KMS-11 (cell line): Measurements from ENCODE around the gene C6orf141.

Experiments used
- H2AFZ ChIP-seq: fragments of 200-600 bp; sonication (generic); 2 replicates; pipeline ENCODE4 v1.6.1; 2016; ENCODE audit warnings: antibody characterized with exemption, mixed run types, low read depth
- H3K27ac ChIP-seq: fragments of 200-600 bp; sonication (generic); 2 replicates; pipeline ENCODE4 v1.6.1; 2016; ENCODE audit warnings: mild to moderate bottlenecking, mixed run types
- H3K27me3 ChIP-seq: fragments of 200-600 bp; sonication (generic); 2 replicates; pipeline ENCODE4 v1.6.1; 2017; ENCODE audit warnings: mild to moderate bottlenecking, low read depth, mixed run types, moderate library complexity; ENCODE audit not compliant: insufficient read depth
- H3K36me3 ChIP-seq: fragments of 200-600 bp; sonication (generic); 2 replicates; pipeline ENCODE4 v1.6.1; 2017; ENCODE audit warnings: mild to moderate bottlenecking, mixed run types; ENCODE audit not compliant: insufficient read depth
- H3K4me1 ChIP-seq: fragments of 200-600 bp; sonication (generic); 2 replicates; pipeline ENCODE4 v1.6.1; 2016; ENCODE audit warnings: mild to moderate bottlenecking, low read depth, mixed run types; ENCODE audit not compliant: poor library complexity, severe bottlenecking
- H3K4me2 ChIP-seq: fragments of 200-600 bp; sonication (generic); 2 replicates; pipeline ENCODE4 v1.7.0; 2016; ENCODE audit warnings: mild to moderate bottlenecking, mixed run types
- H3K4me3 ChIP-seq: fragments of 200-600 bp; sonication (generic); IDR thresholded peaks from 2 replicates; pipeline ENCODE4 v1.6.1; 2017; ENCODE audit warnings: low read depth, low read length, mixed read lengths; ENCODE audit not compliant: insufficient read depth
- H3K79me2 ChIP-seq: fragments of 200-600 bp; sonication (generic); 2 replicates; pipeline ENCODE4 v1.6.1; 2016; ENCODE audit warnings: low read depth, mixed run types; ENCODE audit not compliant: insufficient read depth
- H3K9ac ChIP-seq: fragments of 200-600 bp; sonication (generic); 2 replicates; pipeline ENCODE4 v1.6.1; 2016; ENCODE audit warnings: mild to moderate bottlenecking, mixed run types
- H4K20me1 ChIP-seq: fragments of 200-600 bp; sonication (generic); 2 replicates; pipeline ENCODE4 v1.6.1; 2016; ENCODE audit warnings: mild to moderate bottlenecking, mixed run types; ENCODE audit not compliant: insufficient read depth
- TF ChIP-seq, protein P1 (sequence below): fragments of 200-600 bp; sonication (generic); conservative IDR thresholded peaks from 2 replicates; pipeline ENCODE4 v1.6.1; 2017; ENCODE audit warnings: low read depth, mild to moderate bottlenecking, antibody characterized with exemption, low read length, moderate library complexity, mixed read lengths

Gene C6orf141

DNA sequence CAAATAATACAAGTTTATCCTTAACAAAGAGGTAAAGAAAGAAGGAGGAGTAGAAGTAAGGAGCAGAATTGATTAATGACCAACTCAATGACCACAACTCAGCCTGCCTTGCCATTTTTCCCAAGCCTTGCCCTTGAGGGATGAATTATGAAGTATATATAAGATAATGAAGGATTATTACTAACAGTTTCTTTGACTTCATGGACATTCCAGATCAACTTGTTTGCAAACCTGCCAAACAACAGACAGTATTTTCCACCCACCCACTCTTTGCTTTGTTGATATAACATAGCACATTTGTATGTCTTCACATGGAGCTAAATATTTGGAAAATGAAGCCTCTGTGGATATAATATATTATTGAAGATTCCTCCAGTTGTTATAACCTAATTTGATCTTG is 9.9 kb upstream of the C6orf141 start:
- no peak overlapping the region for H2AFZ ChIP-seq
- H3K36me3 ChIP-seq = no peaks in the 10 kb centered on the region
- H3K4me2 ChIP-seq = no peak overlapping the region
- H4K20me1 ChIP-seq = no peaks in the 10 kb centered on the region
- TF ChIP-seq, protein P1, sequence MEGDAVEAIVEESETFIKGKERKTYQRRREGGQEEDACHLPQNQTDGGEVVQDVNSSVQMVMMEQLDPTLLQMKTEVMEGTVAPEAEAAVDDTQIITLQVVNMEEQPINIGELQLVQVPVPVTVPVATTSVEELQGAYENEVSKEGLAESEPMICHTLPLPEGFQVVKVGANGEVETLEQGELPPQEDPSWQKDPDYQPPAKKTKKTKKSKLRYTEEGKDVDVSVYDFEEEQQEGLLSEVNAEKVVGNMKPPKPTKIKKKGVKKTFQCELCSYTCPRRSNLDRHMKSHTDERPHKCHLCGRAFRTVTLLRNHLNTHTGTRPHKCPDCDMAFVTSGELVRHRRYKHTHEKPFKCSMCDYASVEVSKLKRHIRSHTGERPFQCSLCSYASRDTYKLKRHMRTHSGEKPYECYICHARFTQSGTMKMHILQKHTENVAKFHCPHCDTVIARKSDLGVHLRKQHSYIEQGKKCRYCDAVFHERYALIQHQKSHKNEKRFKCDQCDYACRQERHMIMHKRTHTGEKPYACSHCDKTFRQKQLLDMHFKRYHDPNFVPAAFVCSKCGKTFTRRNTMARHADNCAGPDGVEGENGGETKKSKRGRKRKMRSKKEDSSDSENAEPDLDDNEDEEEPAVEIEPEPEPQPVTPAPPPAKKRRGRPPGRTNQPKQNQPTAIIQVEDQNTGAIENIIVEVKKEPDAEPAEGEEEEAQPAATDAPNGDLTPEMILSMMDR = no peak
- H3K4me3 ChIP-seq = no peak overlapping the region
- H3K27me3 ChIP-seq = no peaks in the 10 kb centered on the region
- no peaks in the 10 kb centered on the region for H3K79me2 ChIP-seq
- H3K27ac ChIP-seq = no peak overlapping the region
- no peak overlapping the region for H3K9ac ChIP-seq
- H3K4me1 ChIP-seq = no peaks in the 10 kb centered on the region

- Histone ChIP-seq H3K4me1 (no peaks in the 10 kb centered on the region), H3K27ac (no peak overlapping the region), H3K9ac (no peak overlapping the region), H3K4me3 (no peak overlapping the region), H3K4me2 (no peak overlapping the region), H3K79me2 (no peaks in the 10 kb centered on the region), H4K20me1 (no peaks in the 10 kb centered on the region), H3K36me3 (no peaks in the 10 kb centered on the region), H2AFZ (no peak overlapping the region), H3K27me3 (no peaks in the 10 kb centered on the region)
- TF ChIP-seq, protein P1 = no peak
Measured at GRCh38 chr6:49541210-49541724, 9.2 kb upstream of the C6orf141 start.

DNA sequence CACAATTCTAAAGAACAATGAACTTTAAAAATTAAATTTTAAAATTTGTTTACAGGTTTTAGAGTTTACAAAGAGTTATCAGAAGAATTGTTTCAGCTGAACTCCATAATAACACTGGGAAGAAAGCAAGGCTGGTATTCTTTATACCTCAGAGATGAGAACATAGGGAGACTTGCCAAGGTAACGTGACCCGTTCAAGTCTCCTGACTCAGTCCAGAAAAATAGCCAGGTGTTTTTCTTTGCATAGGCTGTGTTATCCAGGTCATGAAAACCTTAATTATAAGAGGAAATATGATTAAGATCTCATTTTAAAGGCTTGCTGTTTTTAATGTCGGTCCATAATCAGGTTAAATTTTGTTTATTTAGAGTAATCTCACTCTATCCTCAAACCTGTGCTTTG is 8.5 kb upstream of the C6orf141 start:
- no peaks in the 10 kb centered on the region for H4K20me1 ChIP-seq
- H3K27me3 ChIP-seq = no peaks in the 10 kb centered on the region
- TF ChIP-seq, protein P1 = no peak
- H3K27ac ChIP-seq = no peak overlapping the region
- H3K4me1 ChIP-seq = no peaks in the 10 kb centered on the region
- no peak overlapping the region for H3K9ac ChIP-seq
- H3K36me3 ChIP-seq = no peaks in the 10 kb centered on the region
- H3K4me2 ChIP-seq = no peak overlapping the region
- no peak overlapping the region for H2AFZ ChIP-seq
- no peaks in the 10 kb centered on the region for H3K79me2 ChIP-seq
- H3K4me3 ChIP-seq = no peak overlapping the region

- TF ChIP-seq, protein P1 = no peak
- H3K36me3 ChIP-seq = no peaks in the 10 kb centered on the region
- no peak overlapping the region for H3K4me3 ChIP-seq
- no peaks in the 10 kb centered on the region for H3K79me2 ChIP-seq
- no peak overlapping the region for H2AFZ ChIP-seq
- H3K27ac ChIP-seq = no peak overlapping the region
- H3K4me1 ChIP-seq = no peaks in the 10 kb centered on the region
- no peaks in the 10 kb centered on the region for H4K20me1 ChIP-seq
- H3K9ac ChIP-seq = no peak overlapping the region
- no peaks in the 10 kb centered on the region for H3K27me3 ChIP-seq
- H3K4me2 ChIP-seq = no peak overlapping the region
Measured at GRCh38 chr6:49543087-49543858, 7.2 kb upstream of the C6orf141 start.
